GM23338 (cell line): ENCODE results near the gene SLC27A3. TPM values are rescaled to one million over a fixed set of nuclear protein-coding genes. Genes with fewer than 3 reads are reported as not detected.

Experiments used
- ATAC-seq: fragments of 200-7000 bp; cut with Tn5 transposase; 3 replicates; pipeline ENCODE4 v1.9.1; 2020
- DNase-seq: peaks from one replicate; pipeline ENCODE4 v3.0.0-alpha.2; 2015; ENCODE audit warnings: low spot score
- H2AFZ ChIP-seq: fragments of 200-600 bp; sonication (generic); 2 replicates; pipeline ENCODE4 v1.8.0; 2016; ENCODE audit warnings: antibody characterized with exemption, mild to moderate bottlenecking, moderate library complexity
- H3F3A ChIP-seq: fragments of 200-600 bp; sonication (generic); replicated peaks from 2 replicates; pipeline ENCODE4 v1.8.0; 2017; ENCODE audit warnings: antibody characterized with exemption, mixed run types, low read depth
- H3K27ac ChIP-seq: fragments of 200-600 bp; sonication (generic); 2 replicates; pipeline ENCODE4 v1.6.1; 2016; ENCODE audit warnings: low read depth
- H3K27me3 ChIP-seq: fragments of 200-600 bp; sonication (generic); 2 replicates; pipeline ENCODE4 v1.8.0; 2016; ENCODE audit warnings: mild to moderate bottlenecking, mixed run types, moderate library complexity; ENCODE audit not compliant: insufficient read depth
- H3K36me3 ChIP-seq: fragments of 200-600 bp; sonication (generic); 2 replicates; pipeline ENCODE4 v1.8.0; 2016; ENCODE audit warnings: mild to moderate bottlenecking; ENCODE audit not compliant: insufficient read depth
- H3K4me1 ChIP-seq: fragments of 200-600 bp; sonication (generic); 2 replicates; pipeline ENCODE4 v1.8.0; 2016; ENCODE audit warnings: mild to moderate bottlenecking, moderate library complexity; ENCODE audit not compliant: insufficient read depth
- H3K4me2 ChIP-seq: fragments of 200-600 bp; sonication (generic); 2 replicates; pipeline ENCODE4 v1.7.1; 2017; ENCODE audit warnings: mixed run types
- H3K4me3 ChIP-seq: fragments of 200-600 bp; sonication (generic); 2 replicates; pipeline ENCODE4 v1.6.1; 2016; ENCODE audit warnings: mixed run types
- H3K79me2 ChIP-seq: fragments of 200-600 bp; sonication (generic); replicated peaks from 2 replicates; pipeline ENCODE4 v1.8.0; 2017; ENCODE audit warnings: mild to moderate bottlenecking; ENCODE audit not compliant: insufficient read depth
- H3K9me2 ChIP-seq: fragments of 200-600 bp; sonication (generic); 2 replicates; pipeline ENCODE4 v1.8.0; 2017; ENCODE audit not compliant: insufficient read depth
- H4K20me1 ChIP-seq: fragments of 200-600 bp; sonication (generic); replicated peaks from 2 replicates; pipeline ENCODE4 v1.8.0; 2017; ENCODE audit warnings: mild to moderate bottlenecking; ENCODE audit not compliant: insufficient read depth
- H3K27ac Mint-ChIP-seq: 2 replicates; pipeline ENCODE4 v1.8.0; 2020; ENCODE audit warnings: inconsistent platforms, mild to moderate bottlenecking, moderate library complexity, mixed read lengths
- H3K27me3 Mint-ChIP-seq: 3 replicates; pipeline ENCODE4 v1.8.0; 2022; ENCODE audit warnings: low read depth, mild to moderate bottlenecking, moderate library complexity, mixed read lengths, inconsistent platforms; ENCODE audit not compliant: insufficient read depth, poor library complexity
- H3K36me3 Mint-ChIP-seq: 3 replicates; pipeline ENCODE4 v1.8.0; 2021; ENCODE audit warnings: low read depth, mild to moderate bottlenecking, inconsistent platforms, moderate library complexity, mixed read lengths
- H3K4me1 Mint-ChIP-seq: 3 replicates; pipeline ENCODE4 v1.8.0; 2020; ENCODE audit warnings: mild to moderate bottlenecking, inconsistent platforms, mixed read lengths
- H3K4me3 Mint-ChIP-seq: 3 replicates; pipeline ENCODE4 v1.8.0; 2021; ENCODE audit warnings: moderate library complexity, mild to moderate bottlenecking, inconsistent platforms, mixed read lengths
- H3K9me3 Mint-ChIP-seq: 3 replicates; pipeline ENCODE4 v1.8.0; 2020; ENCODE audit warnings: moderate library complexity, mild to moderate bottlenecking, inconsistent platforms, mixed read lengths
- CTCF ChIP-seq, 2 experiments: fragments of 200-600 bp in 1 of 2; sonication (generic) in 1 of 2; conservative IDR thresholded peaks; 2 replicates each; pipeline versions ENCODE4 v1.5.1 to v1.6.1; 2016 to 2017; ENCODE audit warnings: antibody characterized with exemption in 2 of 2, low read depth in 2 of 2, mild to moderate bottlenecking in 2 of 2, moderate library complexity in 1 of 2
- EZH2 ChIP-seq: fragments of 200-600 bp; sonication (generic); IDR thresholded peaks from one replicate; pipeline ENCODE4 v1.8.0; 2017; ENCODE audit warnings: antibody characterized with exemption, mild to moderate bottlenecking, low read depth; ENCODE audit not compliant: unreplicated experiment
- EZH2phosphoT487 ChIP-seq: fragments of 200-600 bp; sonication (generic); IDR thresholded peaks from one replicate; pipeline ENCODE4 v1.8.1; 2018; ENCODE audit warnings: antibody characterized with exemption; ENCODE audit not compliant: unreplicated experiment
- JUNB ChIP-seq: IDR thresholded peaks from one replicate; pipeline ENCODE4 v1.6.1; 2016; ENCODE audit warnings: antibody characterized with exemption; ENCODE audit not compliant: unreplicated experiment
- ZNF331 ChIP-seq: fragments of 250-450 bp; sonication (Bioruptor Pico); IDR thresholded peaks from 2 replicates; pipeline ENCODE4 v1.5.0; 2020; ENCODE audit warnings: low read depth, mild to moderate bottlenecking, moderate library complexity
- ZNF462 ChIP-seq: fragments of 250-450 bp; sonication (Bioruptor Pico); IDR thresholded peaks from 2 replicates; pipeline ENCODE4 v1.5.0; 2020; ENCODE audit warnings: mild to moderate bottlenecking, moderate library complexity
- polyA plus RNA-seq: library from polyadenylated mRNA; unstranded; fragments of >200 nt; fragmentation: Nextera tagmentation; extraction: Ambion mirVana; gene quantifications from 2 replicates; pipeline ENCODE4 v1.2.1, GENCODE V29; 2016
- total RNA-seq: library from RNA; depleted of rRNA; stranded (reverse); fragments of >200 nt; shearing (Covaris generic); gene quantifications from 2 replicates; pipeline ENCODE4 v1.2.3, GENCODE V29; 2014

SLC27A3 gene
- total and polyA plus RNA-seq, 2 experiments from 2014 or later, result 24.2 to 26.3 TPM

GRCh38 chr1:153800516-153800915 is 25.3 kb downstream of the SLC27A3 start (continued):
- no peak for TF ChIP-seq ZNF462 (CRISPR knock-in tag)

GRCh38 chr1:153801028-153801625 is 25.9 kb downstream of the SLC27A3 start:
- H3F3A ChIP-seq, result 0 out of 2 replicates have a peak, but pooled peaks cover 5% of the 10 kb centered on the region
- peaks cover 7% of the 10 kb centered on the region; the same call in 1 of the 2 replicates for H3K4me1 ChIP-seq
- no peaks in the 10 kb centered on the region for H3K9me2 ChIP-seq
- ATAC-seq (no peak), DNase-seq (no peak)
- 0 out of 2 replicates have a peak, but pooled peaks cover 3% of the 10 kb centered on the region for H4K20me1 ChIP-seq
- H3K27ac ChIP-seq, result no peak overlapping the region
- no peaks in the 10 kb centered on the region for H3K79me2 ChIP-seq
- no peaks in the 10 kb centered on the region for H3K9me3 Mint-ChIP-seq
- no peak overlapping the region for H3K4me3 ChIP-seq
- no peak overlapping the region for H3K27ac Mint-ChIP-seq
- H3K27me3 ChIP-seq, result no peaks in the 10 kb centered on the region
- H3K4me3 Mint-ChIP-seq, result no peak overlapping the region
- no peaks in the 10 kb centered on the region for H3K36me3 ChIP-seq
- peaks cover 19% of the 10 kb centered on the region for H3K4me1 Mint-ChIP-seq
- peaks cover 9% of the 10 kb centered on the region for H3K27me3 Mint-ChIP-seq
- H3K4me2 ChIP-seq, result no peak overlapping the region
- no peak for TF ChIP-seq CTCF (conservative IDR thresholded peaks at IDR 0.05; ENCODE audit: low read depth in 2 of 2)
- no peak for TF ChIP-seq JUNB
- no peak for TF ChIP-seq EZH2
- no peak for TF ChIP-seq EZH2phosphoT487
- no peak for TF ChIP-seq ZNF331 (CRISPR knock-in tag)
- H3K36me3 Mint-ChIP-seq, result peaks cover 5% of the 10 kb centered on the region; the same call in 1 of the 3 replicates
- no peak overlapping the region for H2AFZ ChIP-seq
